H7 (cell line): ENCODE data around the gene NINJ2. TPM values are rescaled to one million over a fixed set of nuclear protein-coding genes. Genes with fewer than 3 reads are reported as not detected.
"Not testable (repeated sequence)": the region's sequence is repeated elsewhere in the genome, so short reads cannot be mapped to it uniquely, and the experiment has no call there.

Source experiments
- DNase-seq: peaks from one replicate; pipeline ENCODE4 v3.0.0; 2012
- H3K27me3 ChIP-seq: 2 replicates; pipeline ENCODE4 v1.6.0; 2011; ENCODE audit warnings: mild to moderate bottlenecking, low read length; ENCODE audit not compliant: control insufficient read depth, insufficient read depth
- H3K36me3 ChIP-seq: replicated peaks from 2 replicates; pipeline ENCODE4 v1.5.1; 2011; ENCODE audit warnings: low read length; ENCODE audit not compliant: control insufficient read depth, insufficient read depth
- H3K4me3 ChIP-seq: 2 replicates; pipeline ENCODE4 v1.5.1; 2011; ENCODE audit warnings: low read depth, mild to moderate bottlenecking, control low read depth, low read length, moderate library complexity; ENCODE audit not compliant: insufficient read depth
- total RNA-seq: library from RNA; depleted of rRNA; stranded (reverse); fragments of >200 nt; shearing (Covaris generic); gene quantifications from 2 replicates; pipeline ENCODE4 v1.2.3, GENCODE V29; 2014

The NINJ2 gene
- total RNA-seq, 1 experiment from 2014 or later = 2.6 TPM

DNA sequence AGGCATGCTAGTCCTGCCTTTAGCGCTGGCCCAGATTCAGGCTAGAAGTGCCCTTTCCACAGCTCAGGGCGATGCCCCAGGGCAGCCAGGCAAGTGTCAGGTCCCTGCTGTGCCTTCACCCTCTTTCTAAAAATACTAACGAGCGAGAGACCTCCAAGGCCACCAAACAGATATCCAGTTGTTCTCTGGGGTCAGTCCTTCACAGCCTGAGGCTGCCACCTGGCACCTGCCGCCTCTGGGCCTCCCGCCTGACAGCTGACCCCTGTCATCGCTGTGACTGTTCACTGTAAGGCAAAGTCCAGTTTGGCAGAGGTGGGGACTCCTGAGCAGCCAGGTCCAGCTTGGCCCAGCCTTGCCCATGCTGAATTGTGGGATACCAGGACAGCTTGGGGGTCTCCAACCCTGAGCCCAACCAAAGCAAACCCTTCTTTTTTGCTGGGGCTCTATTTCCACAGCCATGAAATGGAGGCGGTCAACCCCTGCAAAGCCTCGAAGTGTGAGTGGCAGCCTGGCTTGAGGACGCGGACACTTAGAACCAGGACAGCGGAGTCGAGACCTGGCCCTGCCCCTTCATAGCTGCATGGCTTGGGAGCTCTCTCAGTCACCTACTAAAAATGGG is 79.9 kb downstream of the NINJ2 start:
- no peak overlapping the region for H3K4me3 ChIP-seq
- no peaks in the 10 kb centered on the region for H3K36me3 ChIP-seq
- no peak for DNase-seq
- no peaks in the 10 kb centered on the region for H3K27me3 ChIP-seq

- no peaks in the 10 kb centered on the region; the same call in 1 of the 2 replicates for H3K27me3 ChIP-seq
- DNase-seq = no peak
- no peaks in the 10 kb centered on the region for H3K36me3 ChIP-seq
- H3K4me3 ChIP-seq = no peak overlapping the region
These were observed 81.5 kb downstream of the NINJ2 start for GRCh38 chr12:581746-582145.

DNA sequence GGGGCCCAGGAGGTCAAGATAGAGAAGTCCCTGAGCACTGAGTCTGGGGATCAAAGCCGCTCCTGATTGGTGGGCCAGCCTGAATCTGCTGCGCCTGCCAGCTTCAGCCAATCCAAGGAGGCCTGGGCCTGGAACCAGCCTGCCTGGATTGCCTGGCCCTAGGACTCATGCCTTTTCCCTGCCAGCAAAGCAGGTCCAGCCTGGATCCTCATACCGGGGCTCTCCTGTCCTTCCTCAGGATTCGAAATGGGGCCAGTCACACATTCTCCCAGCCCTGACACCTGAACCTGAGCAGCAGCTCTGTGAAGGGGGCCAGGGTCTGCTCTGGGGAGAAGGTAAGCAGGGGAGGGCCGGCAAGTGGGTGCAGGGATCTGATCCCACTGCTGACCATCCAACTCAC is 81.9 kb downstream of the NINJ2 start:
- H3K27me3 ChIP-seq = peaks cover 2% of the 10 kb centered on the region; the same call in 1 of the 2 replicates
- no peak for DNase-seq
- no peak overlapping the region for H3K4me3 ChIP-seq
- no peaks in the 10 kb centered on the region for H3K36me3 ChIP-seq

DNA sequence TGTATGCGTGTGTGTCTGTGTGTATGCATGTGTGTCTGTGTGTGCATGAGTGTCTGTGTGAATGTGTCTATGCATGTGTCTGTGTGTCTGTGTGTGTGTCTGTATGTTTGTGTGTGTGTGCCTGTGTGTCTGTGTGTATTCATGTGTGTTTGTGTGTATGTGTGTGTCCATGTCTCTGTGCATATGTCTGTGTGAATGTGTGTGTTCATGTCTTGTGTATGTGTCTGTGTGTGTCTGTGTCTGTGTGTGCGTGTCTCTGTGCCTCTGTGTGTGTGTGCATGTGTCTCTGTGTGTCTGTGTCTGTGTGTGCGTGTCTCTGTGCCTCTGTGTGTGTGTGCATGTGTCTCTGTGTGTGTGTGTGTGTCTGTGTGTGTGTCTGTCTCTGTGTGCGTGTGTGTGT is 82.4 kb downstream of the NINJ2 start:
- no peak for DNase-seq
- H3K27me3 ChIP-seq = peaks cover 2% of the 10 kb centered on the region; the same call in 1 of the 2 replicates
- no peaks in the 10 kb centered on the region for H3K36me3 ChIP-seq
- no peak overlapping the region for H3K4me3 ChIP-seq

DNA sequence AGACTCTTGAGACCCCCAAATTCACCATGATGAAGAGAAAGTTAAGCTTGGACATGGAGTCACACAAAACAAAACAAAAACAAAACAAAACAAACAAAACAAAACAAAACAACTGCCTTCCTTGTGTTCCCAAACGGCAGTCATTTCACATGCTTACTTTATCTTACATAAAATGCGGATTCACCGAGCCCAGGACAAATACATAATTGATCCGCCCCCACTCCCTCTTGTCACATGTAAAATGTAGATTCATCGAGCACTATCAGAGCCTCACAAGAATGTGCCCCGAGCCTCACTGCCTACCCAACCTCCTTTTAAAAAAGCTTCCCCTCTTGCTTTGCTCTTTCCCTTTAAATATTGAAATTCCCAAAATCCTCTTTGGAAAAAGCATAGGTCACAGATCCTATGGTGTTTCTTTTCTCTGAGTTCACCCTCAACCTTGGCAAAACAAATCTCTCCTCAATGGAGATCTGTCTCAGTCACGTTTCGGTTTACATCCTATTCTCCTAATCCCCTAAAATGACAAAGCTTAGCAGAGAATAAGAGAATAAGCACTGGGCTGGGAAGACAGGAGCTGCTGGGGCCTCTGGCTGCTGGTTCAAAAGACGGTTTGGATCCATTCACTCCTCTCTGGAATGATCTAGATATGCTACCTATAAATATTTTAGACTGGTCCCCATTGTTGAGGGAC is 83.7 kb downstream of the NINJ2 start:
- Histone ChIP-seq H3K36me3 (no peaks in the 10 kb centered on the region), H3K27me3 (peaks cover 2% of the 10 kb centered on the region; the same call in 1 of the 2 replicates), H3K4me3 (no peak overlapping the region)
- no peak for DNase-seq

GRCh38 chr12:578748-579419 is 84.4 kb downstream of the NINJ2 start:
- no peak overlapping the region for H3K4me3 ChIP-seq
- peaks cover 2% of the 10 kb centered on the region; the same call in 1 of the 2 replicates for H3K27me3 ChIP-seq
- peak; percentile 51 for DNase-seq
- H3K36me3 ChIP-seq = no peaks in the 10 kb centered on the region

GRCh38 chr12:577994-578747 is 85.1 kb downstream of the NINJ2 start:
- not testable (repeated sequence) for H3K27me3 ChIP-seq, H3K36me3 ChIP-seq, H3K4me3 ChIP-seq, DNase-seq

- Histone ChIP-seq H3K4me3 (no peak overlapping the region), H3K27me3 (peaks cover 2% of the 10 kb centered on the region; the same call in 1 of the 2 replicates), H3K36me3 (no peaks in the 10 kb centered on the region)
- no peak for DNase-seq
These were observed 86.6 kb downstream of the NINJ2 start for GRCh38 chr12:576615-577110.

GRCh38 chr12:575948-576614 is 87.2 kb downstream of the NINJ2 start:
- Histone ChIP-seq H3K27me3 (peaks cover 2% of the 10 kb centered on the region; the same call in 1 of the 2 replicates), H3K4me3 (no peak overlapping the region), H3K36me3 (no peaks in the 10 kb centered on the region)
- DNase-seq = peak; percentile 98

DNA sequence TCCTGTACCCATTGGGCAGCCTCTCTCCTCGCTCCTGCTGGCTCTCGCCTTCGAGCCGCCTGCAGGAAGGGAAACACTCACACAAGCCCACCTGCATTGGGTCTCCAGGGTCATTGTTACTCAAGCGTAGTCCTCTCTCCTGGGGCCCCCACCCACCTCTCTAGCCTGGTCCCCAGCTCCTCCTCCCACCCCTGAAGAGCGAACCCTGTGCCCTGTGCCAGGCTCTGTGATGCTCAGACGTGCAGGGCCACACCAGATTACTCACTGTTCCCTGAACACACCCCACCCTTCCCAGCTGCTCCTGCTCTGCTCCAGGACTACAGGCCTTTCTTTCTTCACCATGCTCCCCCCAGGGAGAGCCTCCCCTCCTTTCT is 88.1 kb downstream of the NINJ2 start:
- H3K4me3 ChIP-seq = no peak overlapping the region
- no peaks in the 10 kb centered on the region for H3K36me3 ChIP-seq
- no peak for DNase-seq
- H3K27me3 ChIP-seq = peaks cover 2% of the 10 kb centered on the region; the same call in 1 of the 2 replicates

DNA sequence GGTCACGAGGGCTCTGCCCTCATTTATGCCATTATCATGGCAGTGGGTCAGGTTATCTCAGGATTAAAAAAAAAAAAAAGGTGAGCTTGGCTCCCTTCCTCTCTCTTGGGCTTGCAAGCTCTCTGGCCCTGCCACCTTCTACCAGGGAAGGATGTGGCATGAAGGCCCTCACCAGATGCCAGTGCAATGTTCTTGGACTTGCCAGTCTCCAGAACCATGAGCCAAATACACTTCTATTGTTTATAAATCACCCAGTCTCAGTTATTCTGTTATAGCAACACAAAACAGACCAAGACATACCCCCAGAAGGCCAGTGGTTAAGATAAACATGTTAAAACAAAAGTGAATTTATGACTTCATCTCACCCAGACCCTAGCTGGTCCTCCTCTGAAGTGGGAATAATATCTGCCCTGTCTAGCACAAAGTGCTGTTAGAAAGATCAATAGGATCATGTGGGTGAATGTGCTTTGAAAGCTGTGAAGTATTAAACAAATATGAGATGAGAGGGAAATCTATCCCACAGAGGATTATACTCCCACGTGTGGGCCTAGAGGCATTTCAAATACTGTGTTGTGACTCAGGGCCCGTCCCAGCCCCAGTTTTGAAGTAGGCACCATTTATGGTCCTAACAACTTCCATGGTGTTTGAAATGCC is 88.6 kb downstream of the NINJ2 start:
- no peak for DNase-seq
- Histone ChIP-seq H3K27me3 (peaks cover 2% of the 10 kb centered on the region; the same call in 1 of the 2 replicates), H3K36me3 (no peaks in the 10 kb centered on the region), H3K4me3 (no peak overlapping the region)

DNA sequence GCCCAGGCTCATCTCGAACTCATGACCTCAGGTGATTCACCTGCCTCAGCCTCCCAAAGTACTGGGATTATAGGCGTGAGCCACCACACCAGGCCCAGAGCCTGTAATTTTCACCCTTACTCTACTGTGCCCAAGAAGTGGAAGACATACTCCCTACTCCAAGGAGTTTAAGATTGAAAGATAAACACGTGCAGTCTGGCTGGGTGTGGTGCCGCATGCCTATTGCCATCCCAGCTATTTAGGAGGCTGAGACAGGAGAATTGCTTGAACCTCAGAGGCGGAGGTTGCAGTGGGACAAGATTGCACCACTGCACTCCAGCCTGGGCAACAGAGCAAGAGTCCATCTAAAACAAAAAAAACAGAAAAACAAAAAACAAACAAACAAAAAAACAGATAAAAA is 90.0 kb downstream of the NINJ2 start:
- DNase-seq = no peak
- Histone ChIP-seq H3K4me3 (no peak overlapping the region), H3K36me3 (no peaks in the 10 kb centered on the region), H3K27me3 (peaks cover 2% of the 10 kb centered on the region; the same call in 1 of the 2 replicates)

- no peak overlapping the region for H3K4me3 ChIP-seq
- DNase-seq = no peak
- H3K36me3 ChIP-seq = no peaks in the 10 kb centered on the region
- peaks cover 2% of the 10 kb centered on the region; the same call in 1 of the 2 replicates for H3K27me3 ChIP-seq
These were observed 90.7 kb downstream of the NINJ2 start for GRCh38 chr12:572532-572899.
